ENCODE measurements around the gene RAB11FIP4. TPM values are rescaled to one million over a fixed set of nuclear protein-coding genes. Genes with fewer than 3 reads are reported as not detected.

Gene RAB11FIP4
- total and polyA plus RNA-seq, 9 of the 15 experiments (the other 6 are each of a cell fraction or from before 2014, with no cell fraction given) = 0.62 to 16.6 (median 8.9) TPM

- TF ChIP-seq E2F6 (IDR thresholded peaks at IDR 0.05; ENCODE audit: borderline replicate concordance in 1 of 2, extremely low read depth in 1 of 2, insufficient read depth in 1 of 2, insufficient read length in 1 of 2, low read depth in 1 of 2, low read length in 1 of 2, poor library complexity in 1 of 2, severe bottlenecking in 1 of 2) (peak in 1 of 2 experiments; percentile 54), HDAC6 (IDR thresholded peaks at IDR 0.05; ENCODE audit: low read depth, low read length) (no peak), MYC (IDR thresholded peaks at IDR 0.05; ENCODE audit: low read depth, low read length) (no peak; the same call in 1 of the 2 replicates), MYC (CRISPR knock-in tag; IDR thresholded peaks at IDR 0.05; ENCODE audit: borderline replicate concordance, low read depth) (no peak), ZNF143 (CRISPR knock-in tag; IDR thresholded peaks at IDR 0.05) (no peak), MCM7 (IDR thresholded peaks at IDR 0.05) (no peak), SRSF9 (IDR thresholded peaks at IDR 0.05; ENCODE audit: borderline replicate concordance, low read depth, low read length) (no peak), CHD2 (IDR thresholded peaks at IDR 0.05; ENCODE audit: low read depth, low read length) (peak; percentile 37; the same call in 1 of the 2 replicates), HDAC2 (IDR thresholded peaks at IDR 0.05) (no peak), ZHX1 (conservative IDR thresholded peaks at IDR 0.05; ENCODE audit: low read length) (peak; percentile 86), BACH1 (tag; IDR thresholded peaks at IDR 0.05) (no peak), TSC22D4 (tag; IDR thresholded peaks at IDR 0.05) (no peak), ZBTB7A (IDR thresholded peaks at IDR 0.05; ENCODE audit: borderline replicate concordance, control insufficient read depth, low read depth, low read length) (peak; percentile 76), ZNF766 (CRISPR knock-in tag; conservative IDR thresholded peaks at IDR 0.05) (no peak), TOE1 (IDR thresholded peaks at IDR 0.05; ENCODE audit: borderline replicate concordance) (peak; percentile 51; the same call in 1 of the 2 replicates), TOE1 (CRISPR knock-in tag; IDR thresholded peaks at IDR 0.05; ENCODE audit: borderline replicate concordance, low read depth) (no peak), ZKSCAN3 (CRISPR knock-in tag; IDR thresholded peaks at IDR 0.05) (no peak), SMAD1 (IDR thresholded peaks at IDR 0.05; ENCODE audit: low read depth, low read length, partially characterized antibody) (no peak)
- TF ChIP-seq, protein P1, sequence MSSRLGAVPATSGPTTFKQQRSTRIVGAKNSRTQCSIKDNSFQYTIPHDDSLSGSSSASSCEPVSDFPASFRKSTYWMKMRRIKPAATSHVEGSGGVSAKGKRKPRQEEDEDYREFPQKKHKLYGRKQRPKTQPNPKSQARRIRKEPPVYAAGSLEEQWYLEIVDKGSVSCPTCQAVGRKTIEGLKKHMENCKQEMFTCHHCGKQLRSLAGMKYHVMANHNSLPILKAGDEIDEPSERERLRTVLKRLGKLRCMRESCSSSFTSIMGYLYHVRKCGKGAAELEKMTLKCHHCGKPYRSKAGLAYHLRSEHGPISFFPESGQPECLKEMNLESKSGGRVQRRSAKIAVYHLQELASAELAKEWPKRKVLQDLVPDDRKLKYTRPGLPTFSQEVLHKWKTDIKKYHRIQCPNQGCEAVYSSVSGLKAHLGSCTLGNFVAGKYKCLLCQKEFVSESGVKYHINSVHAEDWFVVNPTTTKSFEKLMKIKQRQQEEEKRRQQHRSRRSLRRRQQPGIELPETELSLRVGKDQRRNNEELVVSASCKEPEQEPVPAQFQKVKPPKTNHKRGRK (tag; IDR thresholded peaks at IDR 0.05) = no peak
- TF ChIP-seq, protein P2, sequence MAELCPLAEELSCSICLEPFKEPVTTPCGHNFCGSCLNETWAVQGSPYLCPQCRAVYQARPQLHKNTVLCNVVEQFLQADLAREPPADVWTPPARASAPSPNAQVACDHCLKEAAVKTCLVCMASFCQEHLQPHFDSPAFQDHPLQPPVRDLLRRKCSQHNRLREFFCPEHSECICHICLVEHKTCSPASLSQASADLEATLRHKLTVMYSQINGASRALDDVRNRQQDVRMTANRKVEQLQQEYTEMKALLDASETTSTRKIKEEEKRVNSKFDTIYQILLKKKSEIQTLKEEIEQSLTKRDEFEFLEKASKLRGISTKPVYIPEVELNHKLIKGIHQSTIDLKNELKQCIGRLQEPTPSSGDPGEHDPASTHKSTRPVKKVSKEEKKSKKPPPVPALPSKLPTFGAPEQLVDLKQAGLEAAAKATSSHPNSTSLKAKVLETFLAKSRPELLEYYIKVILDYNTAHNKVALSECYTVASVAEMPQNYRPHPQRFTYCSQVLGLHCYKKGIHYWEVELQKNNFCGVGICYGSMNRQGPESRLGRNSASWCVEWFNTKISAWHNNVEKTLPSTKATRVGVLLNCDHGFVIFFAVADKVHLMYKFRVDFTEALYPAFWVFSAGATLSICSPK (IDR thresholded peaks at IDR 0.05; ENCODE audit: borderline replicate concordance) = no peak
Observed at GRCh38 chr17:31549525-31550388, 158.3 kb downstream of the RAB11FIP4 start (continued).

Measured in K562 (cell line).